Measurements from ENCODE around the gene BMP5.
"Not testable (repeated sequence)": the region's sequence is repeated elsewhere in the genome, so short reads cannot be mapped to it uniquely, and the experiment has no call there.

The BMP5 gene

GRCh38 chr6:55875400-55875799 is at the start of gene BMP5:
TSS of gene BMP5 (minus strand) at chr6:55875590. CDS start at chr6:55874865, 725 bp downstream.
- DNase-seq: no peak

- no peak for DNase-seq
Measured at GRCh38 chr6:55922406-55922805, 47.0 kb upstream of the BMP5 start.

- no peak for DNase-seq
Measured at GRCh38 chr6:55919716-55920308, 44.4 kb upstream of the BMP5 start.

- DNase-seq: no peak
Measured at GRCh38 chr6:55918639-55919038, 43.2 kb upstream of the BMP5 start.

GRCh38 chr6:55917751-55918415 is 42.5 kb upstream of the BMP5 start:
- DNase-seq: no peak

GRCh38 chr6:55916188-55916587 is 40.8 kb upstream of the BMP5 start:
- no peak for DNase-seq

GRCh38 chr6:55913228-55914195 is 38.1 kb upstream of the BMP5 start:
- no peak for DNase-seq

- not testable (repeated sequence) for DNase-seq
Measured at GRCh38 chr6:55910466-55910865, 35.1 kb upstream of the BMP5 start.

- DNase-seq: not testable (repeated sequence)
Measured at GRCh38 chr6:55909911-55910310, 34.5 kb upstream of the BMP5 start.

- DNase-seq: no peak
Measured at GRCh38 chr6:55902796-55903195, 27.4 kb upstream of the BMP5 start.

- DNase-seq: no peak
Measured at GRCh38 chr6:55901765-55902270, 26.4 kb upstream of the BMP5 start.

GRCh38 chr6:55898342-55898741 is 23.0 kb upstream of the BMP5 start:
- DNase-seq: no peak

GRCh38 chr6:55897346-55897745 is 22.0 kb upstream of the BMP5 start:
- no peak for DNase-seq

GRCh38 chr6:55895972-55896730 is 20.8 kb upstream of the BMP5 start:
- no peak for DNase-seq

- no peak for DNase-seq
Measured at GRCh38 chr6:55892749-55893357, 17.5 kb upstream of the BMP5 start.

GRCh38 chr6:55888917-55889316 is 13.5 kb upstream of the BMP5 start:
- DNase-seq: no peak

GRCh38 chr6:55886185-55886836 is 10.9 kb upstream of the BMP5 start:
- DNase-seq: no peak

GRCh38 chr6:55882718-55883569 is 7.6 kb upstream of the BMP5 start:
- DNase-seq: no peak

- DNase-seq: no peak
Measured at GRCh38 chr6:55877283-55877682, 1.9 kb upstream of the BMP5 start.

GRCh38 chr6:55874316-55874715 is 1.1 kb downstream of the BMP5 start:
- DNase-seq: no peak

GRCh38 chr6:55872866-55873265 is 2.5 kb downstream of the BMP5 start:
- no peak for DNase-seq

All from NCI-H2029 treated with DMSO at 0.1 percent for 48 hours (cell line).